Non-pigmented ciliary epithelial cell (primary cell): ENCODE results near the gene AP4M1.
"Not testable (repeated sequence)": the region's sequence is repeated elsewhere in the genome, so short reads cannot be mapped to it uniquely, and the experiment has no call there.

ENCODE experiments used
- DNase-seq: peaks from one replicate; pipeline ENCODE4 v3.0.0-alpha.2; 2010; ENCODE audit warnings: low read depth

Gene AP4M1

GRCh38 chr7:100132126-100132525, 30.7 kb downstream of the AP4M1 start:
- no peak for DNase-seq

- no peak for DNase-seq
Measured at GRCh38 chr7:100132697-100133151, 31.3 kb downstream of the AP4M1 start.

- no peak for DNase-seq
Measured at GRCh38 chr7:100137851-100138760, 36.7 kb downstream of the AP4M1 start.

- DNase-seq, result no peak
Measured at GRCh38 chr7:100141555-100141949, 40.1 kb downstream of the AP4M1 start.

- DNase-seq, result no peak
Measured at GRCh38 chr7:100142461-100142860, 41.0 kb downstream of the AP4M1 start.

- not testable (repeated sequence) for DNase-seq
Measured at GRCh38 chr7:100146350-100146749, 44.9 kb downstream of the AP4M1 start.

- DNase-seq, result no peak
Measured at GRCh38 chr7:100147278-100147677, 45.8 kb downstream of the AP4M1 start.

GRCh38 chr7:100148225-100148558, 46.7 kb downstream of the AP4M1 start:
- DNase-seq, result no peak

- peak; percentile 95 for DNase-seq
Measured at GRCh38 chr7:100148559-100149328, 47.3 kb downstream of the AP4M1 start, which contains the start of gene LAMTOR4. LAMTOR4 (plus strand) TSS chr7:100148918; CDS start chr7:100148973, 55 bp downstream.

- DNase-seq, result no peak
Measured at GRCh38 chr7:100152404-100152803, 51.0 kb downstream of the AP4M1 start.

GRCh38 chr7:100152937-100153666, 51.7 kb downstream of the AP4M1 start:
- no peak for DNase-seq

- DNase-seq, result no peak
Measured at GRCh38 chr7:100153708-100154535, 52.5 kb downstream of the AP4M1 start.

GRCh38 chr7:100154651-100155491, 53.4 kb downstream of the AP4M1 start:
- no peak for DNase-seq

GRCh38 chr7:100155553-100156317, 54.3 kb downstream of the AP4M1 start:
- DNase-seq, result no peak

GRCh38 chr7:100156331-100157068, 55.1 kb downstream of the AP4M1 start:
- no peak for DNase-seq

GRCh38 chr7:100157069-100157333, 55.6 kb downstream of the AP4M1 start:
- DNase-seq, result no peak

GRCh38 chr7:100157334-100158228, 56.1 kb downstream of the AP4M1 start:
- no peak for DNase-seq
